HCEC 1CT (cell line): ENCODE data around the gene AADACL3.
"Not testable (repeated sequence)": the region's sequence is repeated elsewhere in the genome, so short reads cannot be mapped to it uniquely, and the experiment has no call there.

Experiments
- DNase-seq: peaks from one replicate; pipeline ENCODE4 v3.0.0-alpha.2; 2017

The AADACL3 gene

DNA sequence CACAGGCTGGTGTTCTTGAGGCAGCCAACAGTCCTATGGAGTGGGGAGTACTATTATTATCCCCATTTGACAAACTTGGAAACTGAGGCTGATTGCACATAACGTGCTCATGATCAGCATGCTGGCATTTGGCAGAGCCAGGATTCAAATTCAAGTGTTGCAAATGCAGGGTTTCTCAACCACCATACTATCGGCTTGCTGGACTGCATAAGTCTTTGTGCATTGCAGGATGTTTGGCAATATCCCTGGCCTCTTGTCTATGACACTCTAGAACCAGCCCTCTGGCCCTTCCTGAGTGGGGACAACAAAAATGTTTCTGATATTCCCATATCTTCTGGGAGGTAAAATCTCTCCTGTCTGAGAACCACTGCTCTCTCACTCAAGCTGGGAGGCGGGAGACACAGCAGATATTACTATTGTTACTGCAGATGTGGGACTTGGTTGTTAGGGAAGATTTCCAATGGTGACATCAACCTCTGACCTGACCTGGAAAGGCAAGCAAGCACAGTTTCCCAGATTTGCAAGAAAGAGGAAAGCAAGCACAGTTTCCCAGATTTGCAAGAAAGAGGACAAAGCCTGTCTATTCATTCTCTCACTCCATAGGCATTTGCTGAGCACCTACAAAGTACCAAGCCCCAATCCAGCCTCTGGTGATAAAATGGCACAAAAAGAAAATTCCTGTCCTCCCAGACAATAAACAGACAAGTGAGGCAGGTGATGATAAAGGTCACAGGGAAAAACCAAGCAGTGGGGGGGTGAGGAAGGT lies 1.0 kb upstream of the AADACL3 start:
- DNase-seq = no peak

GRCh38 chr1:12717301-12717838 lies 1.5 kb downstream of the AADACL3 start:
- DNase-seq = no peak

- DNase-seq = no peak
These were observed 6.7 kb downstream of the AADACL3 start for GRCh38 chr1:12722626-12723025.

DNA sequence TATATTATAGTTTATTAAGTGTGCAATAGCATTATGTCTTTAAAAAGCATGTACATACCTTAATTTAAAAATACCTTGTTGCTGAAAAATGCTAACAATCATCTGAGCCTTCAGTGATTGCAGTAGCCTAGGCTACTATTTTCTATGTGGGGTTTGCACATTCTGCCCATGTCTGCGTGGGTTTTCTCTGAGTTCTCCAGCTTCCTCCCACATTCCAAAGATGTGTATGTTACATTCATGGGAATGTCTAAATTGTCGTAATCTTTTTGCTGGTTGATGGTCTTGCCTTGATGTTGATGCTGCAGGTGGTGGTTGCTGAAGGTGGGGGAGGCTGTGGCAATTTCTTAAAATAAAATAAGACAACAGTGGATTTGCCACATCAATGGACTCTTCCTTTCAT lies 12.5 kb downstream of the AADACL3 start:
- DNase-seq = no peak

- no peak for DNase-seq
These were observed 14.2 kb downstream of the AADACL3 start for GRCh38 chr1:12730156-12730555.

DNA sequence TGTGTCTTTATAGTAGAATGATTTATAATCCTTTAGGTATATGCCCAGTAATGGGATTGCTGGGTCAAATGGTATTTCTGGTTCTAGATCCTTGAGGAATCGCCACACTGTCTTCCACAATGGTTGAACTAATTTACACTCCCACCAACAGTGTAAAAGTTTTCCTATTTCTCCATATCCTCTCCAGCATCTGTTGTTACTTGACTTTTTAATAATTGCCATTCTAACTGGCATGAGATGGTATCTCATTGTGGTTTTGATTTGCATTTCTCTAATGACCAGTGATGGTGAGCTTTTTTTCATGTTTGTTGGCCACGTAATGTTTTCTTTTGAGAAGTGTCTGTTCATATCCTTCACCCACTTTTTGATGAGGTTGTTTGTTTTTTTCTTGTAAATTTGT lies 15.2 kb downstream of the AADACL3 start:
- DNase-seq = not testable (repeated sequence)

GRCh38 chr1:12734651-12735050 lies 18.7 kb downstream of the AADACL3 start:
- no peak for DNase-seq

DNA sequence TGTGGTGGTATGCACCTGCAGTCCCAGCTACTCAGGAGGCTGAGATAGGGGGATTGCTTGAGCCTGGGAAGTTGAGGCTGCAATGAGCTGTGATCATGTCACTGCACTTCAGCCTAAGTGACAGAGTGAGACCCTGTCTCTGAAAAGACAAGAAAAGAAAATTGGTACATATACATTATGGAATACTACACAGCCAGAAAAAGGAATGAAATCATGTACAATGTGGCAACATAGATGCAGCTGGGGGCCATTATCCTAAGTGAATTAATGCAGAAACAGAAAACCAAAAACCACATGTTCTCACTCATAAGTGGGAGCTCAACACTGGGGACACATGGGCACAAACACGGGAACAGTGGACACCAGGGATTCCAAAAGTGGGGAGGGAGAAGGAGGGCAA lies 23.0 kb downstream of the AADACL3 start:
- no peak for DNase-seq

DNA sequence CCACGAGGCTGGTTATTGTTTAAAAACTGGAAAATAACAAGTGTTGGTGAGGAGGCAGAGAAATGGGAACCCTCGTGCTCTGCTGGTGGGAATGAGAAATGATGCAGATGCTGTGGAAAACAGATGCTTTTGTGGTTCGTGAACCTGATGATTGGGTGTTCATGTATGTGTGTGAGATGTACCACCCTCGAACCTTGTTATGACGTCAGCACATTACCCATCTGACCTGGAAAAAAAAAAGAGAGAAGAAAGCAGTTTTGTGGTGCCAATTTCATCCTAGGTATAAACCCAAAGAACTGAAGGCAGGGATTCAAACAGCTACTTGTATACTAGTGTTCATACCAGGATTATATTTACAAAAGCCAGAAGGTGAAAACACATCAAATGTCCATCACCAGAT lies 23.7 kb downstream of the AADACL3 start:
- no peak for DNase-seq

DNA sequence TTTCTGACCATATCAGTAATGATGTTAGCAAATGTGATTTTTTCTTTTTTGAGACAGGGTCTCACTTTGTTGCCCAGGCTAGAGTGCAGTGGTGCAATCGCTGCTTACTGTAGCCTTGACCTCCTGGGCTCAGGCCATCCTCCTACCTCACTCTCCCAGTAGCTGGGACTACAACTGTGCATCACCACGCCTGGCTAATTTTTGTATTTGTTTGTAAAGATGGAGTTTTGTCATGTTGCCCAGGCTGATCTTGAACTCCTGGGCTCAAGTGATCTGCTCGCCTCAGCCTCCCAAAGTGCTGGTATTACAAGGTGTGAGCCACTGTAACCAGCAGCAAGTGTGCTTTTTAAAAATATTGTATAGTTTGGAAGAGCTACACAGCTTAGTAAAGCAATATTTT lies 26.0 kb downstream of the AADACL3 start:
- no peak for DNase-seq

- no peak for DNase-seq
These were observed 29.4 kb downstream of the AADACL3 start for GRCh38 chr1:12745126-12745991.

DNA sequence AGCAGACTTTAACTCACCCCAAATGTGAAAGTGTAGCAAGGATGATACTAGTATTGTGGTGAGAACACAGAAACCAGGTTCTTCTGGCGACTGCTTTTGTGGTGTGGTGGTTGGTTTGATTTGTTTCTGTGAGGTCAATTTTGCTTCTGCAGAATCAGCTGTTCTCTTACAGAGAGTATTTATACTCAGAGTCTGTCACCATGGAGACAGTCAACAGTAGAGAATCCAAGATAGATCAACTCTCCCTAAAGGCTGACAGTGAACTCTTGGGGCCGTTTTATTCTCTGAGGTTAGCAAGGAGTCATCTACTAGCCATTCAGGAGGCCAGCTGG lies 30.0 kb downstream of the AADACL3 start, which contains the start of gene CFAP107:
CFAP107 (plus strand) TSS at position 209 of the 332 bp plus-strand sequence. CDS start 231 bp downstream, outside the sequence.
- no peak for DNase-seq

DNA sequence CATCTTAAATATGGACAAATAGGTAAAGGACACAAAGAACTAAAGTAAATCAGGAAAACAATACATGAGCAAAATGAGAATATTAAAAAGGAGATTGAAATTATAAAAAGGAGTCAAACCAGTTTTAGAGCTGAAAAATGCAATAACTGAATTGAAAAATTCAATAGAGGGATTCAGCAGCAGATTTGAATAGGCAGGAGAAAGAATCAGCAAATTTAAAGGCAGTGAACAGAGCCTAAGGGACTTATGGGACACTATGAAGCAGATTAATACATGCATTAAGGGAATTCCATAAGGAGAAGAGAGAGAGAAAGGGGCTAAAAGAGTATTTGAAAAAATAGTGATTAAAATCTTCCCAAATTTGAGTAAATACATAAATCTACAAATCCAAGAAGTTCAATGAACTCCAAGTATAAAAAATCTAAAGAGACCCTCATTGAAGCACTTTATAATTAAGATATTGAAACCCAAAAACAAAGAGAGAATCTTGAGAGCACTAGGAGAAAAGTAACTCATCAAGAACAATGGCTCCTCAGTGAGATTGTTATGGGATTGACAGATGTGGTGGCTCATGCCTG lies 33.0 kb downstream of the AADACL3 start:
- no peak for DNase-seq

DNA sequence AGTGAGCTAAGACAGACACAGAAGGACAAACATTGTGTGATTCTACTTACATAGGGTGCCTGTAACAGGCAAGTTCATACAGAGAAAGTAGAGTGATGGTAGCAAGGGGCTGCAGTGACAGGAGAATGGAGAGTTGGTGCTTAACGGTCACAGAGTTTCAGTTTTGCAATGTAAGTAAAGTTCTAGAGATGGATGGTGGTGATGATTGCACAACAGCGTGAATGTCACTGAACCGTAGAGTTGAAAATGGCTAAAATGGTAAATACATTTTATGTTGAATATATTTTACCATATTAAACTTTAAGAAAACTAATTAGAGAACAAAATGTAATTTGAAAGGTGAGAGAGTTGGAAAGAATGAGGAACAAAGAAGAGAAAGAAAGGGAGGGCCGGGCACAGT lies 38.8 kb downstream of the AADACL3 start:
- DNase-seq = no peak

DNA sequence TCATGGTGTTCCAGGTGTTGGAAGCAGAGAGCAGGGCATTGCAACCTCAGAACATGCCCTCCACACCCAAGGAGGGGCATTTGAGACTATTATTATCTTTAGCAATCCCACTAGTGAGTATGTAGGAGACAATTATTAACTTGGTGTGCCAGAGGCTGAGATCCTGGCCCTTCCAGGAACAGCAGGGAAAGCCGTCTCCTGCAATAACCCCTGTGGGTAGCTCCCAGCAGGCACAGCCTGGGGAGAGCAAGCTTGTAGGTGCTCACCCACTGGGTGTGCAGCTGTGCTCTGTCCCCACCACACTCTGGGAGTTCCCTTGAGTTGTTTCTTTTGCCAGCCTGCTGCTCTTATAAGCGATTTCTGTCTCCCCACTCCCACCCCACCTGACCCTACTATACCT lies 40.4 kb downstream of the AADACL3 start:
- no peak for DNase-seq

DNA sequence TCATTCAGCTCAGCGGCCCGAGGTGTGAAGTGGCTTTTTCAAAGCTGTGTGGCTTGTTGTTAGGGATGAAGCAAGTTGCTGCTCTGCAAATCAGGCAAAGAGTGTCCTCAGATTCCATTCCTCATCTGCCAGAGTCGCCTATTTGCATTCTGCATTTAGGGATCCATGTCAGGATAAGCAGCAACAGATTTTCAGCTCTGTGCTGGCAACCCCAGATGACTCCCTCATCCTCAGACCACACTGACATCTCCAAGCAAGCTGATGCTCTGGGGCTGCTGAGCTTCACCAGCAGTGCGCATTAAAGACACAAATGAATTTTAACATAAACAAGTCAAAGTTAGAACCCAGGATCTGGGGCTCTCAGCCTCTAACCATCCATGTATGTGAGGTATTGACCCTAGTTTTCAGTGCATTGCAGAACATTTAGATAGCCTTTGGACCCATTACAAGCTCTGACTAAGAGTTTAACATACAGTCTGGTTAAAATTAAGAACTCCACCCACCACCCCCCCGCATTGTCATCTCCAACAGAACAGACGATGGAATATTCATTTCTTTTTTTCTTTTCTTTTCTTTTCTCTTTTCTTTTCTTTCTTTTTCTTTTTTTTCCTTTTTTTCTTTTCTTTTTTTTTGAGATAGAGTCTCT lies 41.0 kb downstream of the AADACL3 start:
- no peak for DNase-seq

DNA sequence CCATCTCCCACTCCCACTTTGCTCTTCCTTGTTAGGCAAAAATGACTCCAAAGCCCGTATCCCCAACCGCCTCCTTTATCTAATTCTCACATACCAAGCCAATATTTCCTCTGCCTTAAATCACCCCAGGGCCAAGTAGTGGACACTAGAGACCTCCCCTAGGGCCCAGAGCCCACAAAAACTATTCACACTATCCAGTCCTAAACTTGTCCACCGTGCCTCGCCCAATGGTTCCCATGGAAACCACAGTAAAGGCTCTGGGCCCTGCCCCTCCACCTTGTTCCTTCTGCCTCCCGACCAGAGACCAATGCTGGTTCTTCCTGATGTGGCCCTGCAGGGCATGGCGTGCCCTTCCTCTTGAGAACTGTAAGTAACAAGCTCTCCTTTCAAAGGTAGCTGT lies 41.9 kb downstream of the AADACL3 start:
- no peak for DNase-seq

DNA sequence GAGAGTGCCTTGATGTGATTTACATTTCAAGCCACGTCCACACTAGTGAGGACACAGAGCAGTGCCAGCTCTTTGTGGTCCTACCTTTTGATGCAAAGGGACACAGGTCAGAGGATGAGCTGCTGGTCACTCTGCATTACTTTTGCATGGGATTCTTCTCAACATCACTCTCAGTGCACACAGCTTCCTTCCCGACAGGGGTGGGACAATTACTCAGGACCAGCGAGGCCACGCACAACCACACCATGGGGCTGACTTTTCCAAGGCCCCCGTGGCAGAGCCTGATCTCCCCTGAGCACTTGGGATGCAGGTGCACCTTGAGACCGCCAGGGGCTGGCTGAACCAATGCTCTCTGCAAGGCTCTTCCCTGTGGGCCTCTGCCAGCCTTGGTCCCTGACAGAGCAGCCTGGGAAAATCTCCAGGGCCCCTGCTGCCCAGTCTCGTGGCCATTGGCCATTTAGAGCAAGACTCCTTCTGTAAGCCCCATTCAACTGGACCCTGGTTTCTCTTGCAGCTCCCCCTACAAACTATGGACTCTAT lies 44.4 kb downstream of the AADACL3 start:
- DNase-seq = no peak

DNA sequence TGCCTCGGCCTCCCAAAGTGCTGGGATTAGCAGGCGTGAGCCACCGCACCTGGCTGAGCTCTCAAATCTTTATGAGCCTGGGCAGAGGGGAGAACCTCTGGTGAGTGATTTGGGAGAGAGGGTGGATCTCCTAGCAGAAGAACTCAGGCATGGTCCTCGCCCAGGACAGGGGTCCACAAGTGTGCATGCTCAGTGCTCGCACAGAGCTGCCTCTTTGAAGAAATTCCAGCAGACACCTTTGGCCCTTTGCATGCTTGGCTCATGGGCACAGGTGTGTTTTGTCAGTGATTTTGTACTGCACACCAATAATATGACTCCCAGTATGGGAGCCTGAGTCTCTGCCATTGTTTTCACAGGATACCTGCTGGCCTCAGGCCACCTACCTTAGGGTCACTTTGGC lies 45.9 kb downstream of the AADACL3 start:
- DNase-seq = no peak

DNA sequence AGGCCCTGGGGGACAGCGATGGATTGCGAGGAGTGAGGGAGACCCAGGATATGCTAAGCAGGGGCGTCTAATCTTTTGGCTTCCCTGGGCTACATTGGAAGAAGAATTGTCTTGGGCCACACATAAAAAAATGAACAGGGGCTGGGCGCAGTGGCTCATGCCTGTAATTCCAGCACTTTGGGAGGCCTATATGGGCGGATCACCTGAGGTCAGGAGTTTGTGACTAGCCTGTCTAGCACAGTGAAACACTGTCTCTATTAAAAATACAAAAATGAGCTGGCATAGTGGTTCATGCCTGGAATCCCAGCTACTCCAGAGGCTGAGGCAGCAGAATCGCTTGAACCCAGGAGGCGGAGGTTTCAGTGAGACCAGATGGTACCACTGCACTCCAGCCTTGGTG lies 46.9 kb downstream of the AADACL3 start:
- no peak for DNase-seq

DNA sequence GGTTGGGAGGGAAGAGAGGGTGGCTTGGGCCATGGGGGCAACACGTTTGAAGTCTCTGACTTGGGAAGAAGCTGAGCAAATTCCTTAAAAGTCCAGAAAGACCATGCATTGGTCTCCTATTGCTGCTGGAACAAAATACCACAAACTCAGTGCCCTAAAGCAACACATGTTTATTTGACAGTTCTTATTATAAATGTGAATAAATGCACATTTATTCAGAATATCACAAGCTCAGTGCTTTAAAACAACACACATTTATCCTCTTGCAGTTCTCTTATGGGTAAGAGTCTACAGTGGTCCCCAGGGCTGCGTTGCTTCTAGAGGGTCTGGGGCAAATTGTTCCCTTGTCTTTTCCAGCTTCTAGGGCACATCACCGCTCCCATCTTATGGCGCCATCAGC lies 47.6 kb downstream of the AADACL3 start:
- DNase-seq = no peak

DNA sequence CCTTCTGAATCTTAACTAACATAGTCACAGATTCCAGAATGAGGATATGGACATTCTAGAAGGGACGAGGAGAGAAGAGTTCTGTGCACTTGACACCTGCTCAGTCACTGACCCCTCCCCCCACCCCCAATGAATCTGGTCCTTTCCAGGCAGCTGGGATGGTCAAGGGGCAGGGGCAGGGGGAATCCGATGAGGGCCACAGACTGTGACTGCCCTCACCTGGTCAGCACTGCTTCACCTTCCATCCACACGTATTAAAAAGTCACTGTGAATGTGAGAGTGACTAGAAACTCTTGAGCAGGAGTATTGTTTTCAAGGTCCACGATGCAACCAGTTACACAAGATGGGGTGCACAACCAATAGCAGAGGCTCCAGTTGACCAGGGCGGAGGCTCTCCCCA lies 48.1 kb downstream of the AADACL3 start:
- DNase-seq = no peak

GRCh38 chr1:12769031-12769430 lies 53.1 kb downstream of the AADACL3 start:
- no peak for DNase-seq
